Activated naive CD8-positive, alpha-beta T cell treated with anti-CD3 and anti-CD28 coated beads, Interleukin-2, amount 50 U/mL, for 24 hours (primary cell): ENCODE results near the gene CD83.

ENCODE experiments used
- ATAC-seq: fragments of 150-1000 bp; cut with Tn5 transposase; one replicate; pipeline ENCODE4 v1.10.0; 2021
- DNase-seq: peaks from one replicate; pipeline ENCODE4 v3.0.0; 2021
- H3K27ac Mint-ChIP-seq: one replicate; pipeline ENCODE4 v1.8.0; 2021; ENCODE audit warnings: mild to moderate bottlenecking, mixed read lengths
- H3K27me3 Mint-ChIP-seq: one replicate; pipeline ENCODE4 v1.8.0; 2021; ENCODE audit warnings: mixed read lengths
- H3K36me3 Mint-ChIP-seq: one replicate; pipeline ENCODE4 v1.8.0; 2021; ENCODE audit warnings: low read depth, mixed read lengths
- H3K4me1 Mint-ChIP-seq: one replicate; pipeline ENCODE4 v1.8.0; 2021; ENCODE audit warnings: mixed read lengths
- H3K4me3 Mint-ChIP-seq: one replicate; pipeline ENCODE4 v1.8.0; 2021; ENCODE audit warnings: mild to moderate bottlenecking, moderate library complexity, mixed read lengths
- H3K9me3 Mint-ChIP-seq: one replicate; pipeline ENCODE4 v1.8.0; 2021; ENCODE audit warnings: mixed read lengths

CD83 gene

DNA sequence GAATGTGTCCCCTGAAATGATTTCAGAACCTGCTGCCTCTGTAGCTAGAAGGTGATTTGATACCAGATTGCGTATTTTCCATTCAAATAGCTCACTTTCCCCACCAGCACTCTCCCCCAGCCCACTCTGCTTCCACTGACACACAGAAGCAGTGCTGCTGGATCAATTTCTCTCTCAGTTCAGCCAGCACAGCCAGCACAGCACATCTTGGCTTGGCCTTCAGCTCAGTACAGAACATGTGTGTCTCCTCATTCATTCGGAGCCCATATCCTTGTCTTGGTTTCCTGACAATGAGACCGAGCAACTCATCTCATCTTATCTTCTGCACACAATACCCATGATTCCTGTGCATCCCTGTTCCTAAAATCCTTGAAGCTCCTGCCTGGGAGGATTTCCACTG, 33.8 kb upstream of the CD83 start:
- ATAC-seq (no peak), DNase-seq (no peak)
- Mint-ChIP-seq H3K27ac (no peak overlapping the region), H3K4me3 (no peak overlapping the region), H3K4me1 (peaks cover 35% of the 10 kb centered on the region), H3K9me3 (no peaks in the 10 kb centered on the region), H3K27me3 (peaks cover 3% of the 10 kb centered on the region), H3K36me3 (no peaks in the 10 kb centered on the region)

- DNase-seq (no peak), ATAC-seq (no peak)
- Mint-ChIP-seq H3K4me1 (peaks cover 33% of the 10 kb centered on the region), H3K36me3 (no peaks in the 10 kb centered on the region), H3K27ac (no peak overlapping the region), H3K27me3 (peaks cover 3% of the 10 kb centered on the region), H3K4me3 (no peak overlapping the region), H3K9me3 (no peaks in the 10 kb centered on the region)
Measured at GRCh38 chr6:14084388-14084787, 33.2 kb upstream of the CD83 start.

GRCh38 chr6:14085176-14085787, 32.3 kb upstream of the CD83 start:
- no peak overlapping the region for H3K27ac Mint-ChIP-seq
- peaks cover 6% of the 10 kb centered on the region for H3K27me3 Mint-ChIP-seq
- H3K9me3 Mint-ChIP-seq: no peaks in the 10 kb centered on the region
- no peak overlapping the region for H3K4me3 Mint-ChIP-seq
- no peak for DNase-seq
- H3K36me3 Mint-ChIP-seq: no peaks in the 10 kb centered on the region
- no peak for ATAC-seq
- H3K4me1 Mint-ChIP-seq: peaks cover 33% of the 10 kb centered on the region

DNA sequence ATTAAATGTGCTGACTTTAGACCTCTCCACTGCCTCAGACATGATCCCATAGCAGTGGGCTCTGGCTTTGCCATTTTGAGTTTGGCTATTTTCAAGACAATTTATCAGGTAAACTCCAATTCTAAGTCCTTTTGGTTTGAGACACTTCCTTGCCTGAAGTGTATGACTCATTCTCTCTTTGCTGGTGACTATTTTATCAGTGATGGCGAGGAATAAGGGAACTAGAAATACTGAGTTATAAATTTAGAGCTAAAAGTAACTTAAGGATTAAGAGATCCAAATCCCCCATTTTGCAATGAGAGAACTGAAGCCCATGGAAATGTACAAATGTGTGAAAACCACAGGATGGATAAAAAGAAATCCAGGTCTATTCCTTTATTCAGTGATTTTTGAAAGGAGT, 30.9 kb upstream of the CD83 start:
- Mint-ChIP-seq H3K27ac (no peak overlapping the region), H3K4me3 (no peak overlapping the region), H3K36me3 (no peaks in the 10 kb centered on the region), H3K9me3 (no peaks in the 10 kb centered on the region), H3K27me3 (peaks cover 4% of the 10 kb centered on the region), H3K4me1 (peaks cover 35% of the 10 kb centered on the region)
- no peak for ATAC-seq
- no peak for DNase-seq

- Mint-ChIP-seq H3K27me3 (peaks cover 4% of the 10 kb centered on the region), H3K4me3 (no peak overlapping the region), H3K36me3 (no peaks in the 10 kb centered on the region), H3K27ac (no peak overlapping the region), H3K4me1 (peaks cover 47% of the 10 kb centered on the region), H3K9me3 (no peaks in the 10 kb centered on the region)
- DNase-seq (no peak), ATAC-seq (no peak)
Measured at GRCh38 chr6:14088600-14089192, 28.9 kb upstream of the CD83 start.

DNA sequence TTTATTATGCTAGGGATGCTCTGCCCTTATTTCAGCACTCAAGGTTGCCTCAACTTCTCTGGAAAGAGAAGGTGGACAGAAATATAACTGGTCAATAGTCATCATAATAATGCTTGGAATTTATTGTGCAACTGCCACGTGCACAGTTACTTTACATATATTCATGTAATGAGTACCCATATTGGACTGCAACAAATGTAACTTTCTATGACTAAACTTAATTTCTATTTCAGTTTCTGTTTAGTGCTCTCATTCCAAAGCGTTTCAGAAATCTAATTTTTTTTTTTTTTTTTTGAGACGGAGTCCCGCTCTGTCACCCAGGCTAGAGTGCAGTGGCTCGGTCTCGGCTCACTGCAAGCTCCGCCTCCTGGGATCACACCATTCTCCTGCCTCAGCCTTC, 28.3 kb upstream of the CD83 start:
- no peak overlapping the region for H3K4me3 Mint-ChIP-seq
- H3K4me1 Mint-ChIP-seq: peaks cover 53% of the 10 kb centered on the region
- H3K27ac Mint-ChIP-seq: no peak overlapping the region
- H3K36me3 Mint-ChIP-seq: no peaks in the 10 kb centered on the region
- H3K9me3 Mint-ChIP-seq: no peaks in the 10 kb centered on the region
- H3K27me3 Mint-ChIP-seq: peaks cover 4% of the 10 kb centered on the region
- peak; percentile 39 for ATAC-seq
- no peak for DNase-seq

- H3K36me3 Mint-ChIP-seq: no peaks in the 10 kb centered on the region
- no peak overlapping the region for H3K4me3 Mint-ChIP-seq
- no peak for DNase-seq
- no peak for ATAC-seq
- peak overlapping the region; percentile 10 for H3K27ac Mint-ChIP-seq
- H3K9me3 Mint-ChIP-seq: no peaks in the 10 kb centered on the region
- peaks cover 4% of the 10 kb centered on the region for H3K27me3 Mint-ChIP-seq
- peaks cover 69% of the 10 kb centered on the region for H3K4me1 Mint-ChIP-seq
Measured at GRCh38 chr6:14091339-14091978, 26.1 kb upstream of the CD83 start.

GRCh38 chr6:14092316-14092715, 25.3 kb upstream of the CD83 start:
- Mint-ChIP-seq H3K4me3 (no peak overlapping the region), H3K9me3 (no peaks in the 10 kb centered on the region), H3K27ac (no peak overlapping the region), H3K36me3 (no peaks in the 10 kb centered on the region), H3K4me1 (peaks cover 65% of the 10 kb centered on the region), H3K27me3 (peaks cover 4% of the 10 kb centered on the region)
- ATAC-seq (no peak), DNase-seq (no peak)

GRCh38 chr6:14092838-14093789, 24.5 kb upstream of the CD83 start:
- Mint-ChIP-seq H3K4me3 (no peak overlapping the region), H3K27me3 (peaks cover 4% of the 10 kb centered on the region), H3K36me3 (no peaks in the 10 kb centered on the region), H3K27ac (peak overlapping the region; percentile 73), H3K9me3 (no peaks in the 10 kb centered on the region), H3K4me1 (peaks cover 64% of the 10 kb centered on the region)
- DNase-seq (no peak), ATAC-seq (no peak)

DNA sequence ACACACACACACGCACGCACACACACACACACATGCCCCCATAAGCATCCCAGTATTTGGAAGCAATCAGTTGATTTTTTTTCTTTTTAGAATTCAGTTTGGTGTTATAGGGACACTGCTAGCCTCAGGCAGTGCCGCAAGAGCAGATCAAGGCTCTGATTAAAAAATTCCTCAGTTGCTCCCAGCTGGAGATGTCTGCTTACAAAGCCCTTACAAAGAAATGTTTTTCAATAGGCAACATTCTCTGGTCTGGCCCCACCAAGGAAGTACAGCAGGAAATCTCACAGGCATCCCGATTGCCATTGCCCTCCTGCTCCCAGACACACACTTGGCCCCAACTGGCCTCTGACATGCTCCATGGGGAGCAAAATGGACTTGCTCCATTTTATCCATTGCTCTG, 22.9 kb upstream of the CD83 start:
- Mint-ChIP-seq H3K9me3 (no peaks in the 10 kb centered on the region), H3K36me3 (no peaks in the 10 kb centered on the region), H3K4me3 (no peak overlapping the region), H3K4me1 (peaks cover 59% of the 10 kb centered on the region), H3K27ac (peak overlapping the region; percentile 73), H3K27me3 (peaks cover 4% of the 10 kb centered on the region)
- DNase-seq (no peak), ATAC-seq (no peak)

DNA sequence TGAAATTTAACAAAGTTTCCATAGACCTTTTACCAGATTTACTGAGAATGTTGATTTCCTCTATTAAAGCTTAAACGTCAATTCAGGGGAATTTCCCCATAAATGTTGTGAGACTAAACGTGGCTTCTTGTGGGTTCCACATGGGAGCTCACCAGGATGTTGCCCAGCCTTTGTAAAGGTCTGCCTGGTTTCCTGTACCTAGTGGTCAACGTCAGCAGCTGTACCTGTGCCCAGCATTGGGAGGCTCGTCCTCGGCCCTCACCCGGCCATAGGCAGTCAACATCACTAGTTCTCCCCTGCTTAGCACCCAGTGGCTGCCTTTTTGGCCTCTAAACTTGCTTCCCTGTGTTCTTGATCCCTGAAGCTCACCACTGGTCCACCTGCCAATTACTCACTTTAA, 22.1 kb upstream of the CD83 start:
- Mint-ChIP-seq H3K4me3 (no peak overlapping the region), H3K27ac (peak overlapping the region; percentile 73), H3K36me3 (no peaks in the 10 kb centered on the region), H3K4me1 (peaks cover 60% of the 10 kb centered on the region), H3K9me3 (no peaks in the 10 kb centered on the region), H3K27me3 (no peaks in the 10 kb centered on the region)
- peak; percentile 31 for DNase-seq
- peak; percentile 70 for ATAC-seq

DNA sequence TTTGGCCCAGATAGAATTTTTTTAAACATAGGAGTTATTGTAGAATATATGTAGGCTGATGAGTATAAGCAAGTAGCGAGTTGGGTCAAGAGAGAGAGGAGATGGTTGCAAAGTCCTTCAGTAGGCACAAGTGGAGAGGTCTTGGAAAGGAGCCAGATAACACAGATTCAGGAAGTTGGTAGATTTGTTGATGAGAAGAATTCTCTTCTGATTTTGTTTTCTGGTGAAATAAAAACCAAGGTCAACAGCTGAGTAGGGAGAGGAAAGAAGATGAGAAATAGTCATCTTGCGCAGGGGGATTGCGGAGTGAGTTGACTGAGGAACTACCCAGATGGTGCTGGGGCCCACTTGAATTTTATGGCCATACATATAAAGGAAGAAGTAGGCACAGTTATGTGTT, 17.4 kb upstream of the CD83 start:
- peaks cover 2% of the 10 kb centered on the region for H3K27me3 Mint-ChIP-seq
- ATAC-seq (no peak), DNase-seq (no peak)
- peak overlapping the region; percentile 56 for H3K27ac Mint-ChIP-seq
- no peaks in the 10 kb centered on the region for H3K36me3 Mint-ChIP-seq
- no peaks in the 10 kb centered on the region for H3K9me3 Mint-ChIP-seq
- peaks cover 32% of the 10 kb centered on the region for H3K4me1 Mint-ChIP-seq
- no peak overlapping the region for H3K4me3 Mint-ChIP-seq

DNA sequence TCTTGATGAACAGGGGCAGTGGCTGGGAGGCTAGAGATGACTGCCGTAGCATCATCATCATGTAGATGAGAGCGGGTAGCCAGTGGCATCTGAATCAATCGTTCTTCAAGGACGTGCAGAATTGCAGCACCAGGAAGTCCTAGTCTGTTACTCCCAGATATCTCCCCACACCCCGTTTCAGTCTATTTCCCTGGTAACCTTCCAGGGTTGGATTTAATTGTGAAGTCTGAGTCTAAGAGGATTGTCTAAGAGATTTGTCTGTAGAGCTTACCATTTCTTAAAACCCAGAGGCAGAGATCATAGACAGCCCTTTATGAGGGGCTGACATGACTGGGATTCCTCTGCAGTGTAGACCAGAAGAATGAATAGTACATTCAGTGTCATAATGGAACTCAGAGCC, 16.6 kb upstream of the CD83 start:
- H3K27me3 Mint-ChIP-seq: peaks cover 2% of the 10 kb centered on the region
- no peak for ATAC-seq
- H3K4me1 Mint-ChIP-seq: peaks cover 24% of the 10 kb centered on the region
- H3K27ac Mint-ChIP-seq: peak overlapping the region; percentile 23
- H3K9me3 Mint-ChIP-seq: no peaks in the 10 kb centered on the region
- DNase-seq: no peak
- H3K4me3 Mint-ChIP-seq: no peak overlapping the region
- H3K36me3 Mint-ChIP-seq: no peaks in the 10 kb centered on the region

DNA sequence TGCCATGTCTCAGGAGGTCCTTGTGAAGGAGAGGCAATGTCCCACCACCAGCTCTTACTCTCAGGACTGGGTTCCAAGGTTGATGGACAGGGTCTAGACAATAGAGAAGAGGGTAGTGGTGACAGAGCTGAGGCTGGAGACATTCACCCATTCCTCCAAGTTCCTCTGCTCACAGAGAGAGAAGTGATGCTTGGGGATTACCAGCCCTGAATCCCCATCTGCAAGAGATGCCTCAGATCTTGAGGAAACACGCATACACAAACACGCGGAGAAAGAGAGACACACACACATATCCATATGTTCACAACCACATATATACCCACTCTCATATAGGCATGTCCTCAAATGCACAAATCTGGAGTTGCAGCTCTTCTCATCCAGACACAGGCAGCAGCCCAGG, 15.2 kb upstream of the CD83 start:
- no peak overlapping the region for H3K4me3 Mint-ChIP-seq
- ATAC-seq (no peak), DNase-seq (no peak)
- H3K4me1 Mint-ChIP-seq: peaks cover 19% of the 10 kb centered on the region
- peaks cover 3% of the 10 kb centered on the region for H3K36me3 Mint-ChIP-seq
- H3K9me3 Mint-ChIP-seq: peaks cover 11% of the 10 kb centered on the region
- peaks cover 2% of the 10 kb centered on the region for H3K27me3 Mint-ChIP-seq
- H3K27ac Mint-ChIP-seq: no peak overlapping the region
